HG02943 (cell line): ENCODE measurements around the gene CNNM1.

ENCODE experiments used
- ATAC-seq: cut with Tn5 transposase; IDR thresholded peaks from one replicate; pipeline ENCODE4 v1.9.1; 2021; ENCODE audit warnings: mild to moderate bottlenecking, low read depth, moderate library complexity; ENCODE audit not compliant: unreplicated experiment

The CNNM1 gene

GRCh38 chr10:99369126-99369525 is 40.0 kb downstream of the CNNM1 start:
- ATAC-seq: no peak

GRCh38 chr10:99369551-99369950 is 40.4 kb downstream of the CNNM1 start:
- ATAC-seq: no peak

- peak; percentile 89 for ATAC-seq
Observed at GRCh38 chr10:99370993-99371392, 41.8 kb downstream of the CNNM1 start.

GRCh38 chr10:99372546-99373271 is 43.6 kb downstream of the CNNM1 start:
- ATAC-seq: no peak

GRCh38 chr10:99374526-99374925 is 45.4 kb downstream of the CNNM1 start:
- no peak for ATAC-seq

GRCh38 chr10:99374972-99375371 is 45.8 kb downstream of the CNNM1 start:
- no peak for ATAC-seq

GRCh38 chr10:99375426-99375825 is 46.3 kb downstream of the CNNM1 start:
- no peak for ATAC-seq

- ATAC-seq: no peak
Observed at GRCh38 chr10:99382176-99382575, 53.0 kb downstream of the CNNM1 start.

- ATAC-seq: no peak
Observed at GRCh38 chr10:99387071-99387470, 57.9 kb downstream of the CNNM1 start.

- no peak for ATAC-seq
Observed at GRCh38 chr10:99387541-99387940, 58.4 kb downstream of the CNNM1 start.

GRCh38 chr10:99389729-99390480 is 60.7 kb downstream of the CNNM1 start:
- no peak for ATAC-seq

- no peak for ATAC-seq
Observed at GRCh38 chr10:99391346-99391745, 62.2 kb downstream of the CNNM1 start.

- ATAC-seq: no peak
Observed at GRCh38 chr10:99393036-99393435, 63.9 kb downstream of the CNNM1 start.

- no peak for ATAC-seq
Observed at GRCh38 chr10:99393683-99394082, 64.5 kb downstream of the CNNM1 start.

- no peak for ATAC-seq
Observed at GRCh38 chr10:99394256-99394655, 65.1 kb downstream of the CNNM1 start.

- no peak for ATAC-seq
Observed at GRCh38 chr10:99394761-99395386, 65.7 kb downstream of the CNNM1 start.

- ATAC-seq: no peak
Observed at GRCh38 chr10:99395750-99396445, 66.7 kb downstream of the CNNM1 start.

- no peak for ATAC-seq
Observed at GRCh38 chr10:99396471-99396870, 67.3 kb downstream of the CNNM1 start.

GRCh38 chr10:99399664-99400063 is 70.5 kb downstream of the CNNM1 start:
- no peak for ATAC-seq

GRCh38 chr10:99403674-99404073 is 74.5 kb downstream of the CNNM1 start:
- ATAC-seq: no peak

- ATAC-seq: no peak
Observed at GRCh38 chr10:99406149-99406548, 77.0 kb downstream of the CNNM1 start.
